T follicular helper cell (primary cell): Measurements from ENCODE around the gene POLR1C.
A peak's percentile ranks its signal among the peaks of the same experiment; 100 is the strongest.
"Not testable (repeated sequence)": the region's sequence is repeated elsewhere in the genome, so short reads cannot be mapped to it uniquely, and the experiment has no call there.

Experiments used
- DNase-seq: peaks from one replicate; pipeline ENCODE4 v3.0.0-alpha.2; 2020; ENCODE audit warnings: low read depth
- total RNA-seq, 2 experiments: gene quantifications; one replicate each; lab custom pipeline; 2026; lab: John Stamatoyannopoulos, UW

The POLR1C gene, protein sequence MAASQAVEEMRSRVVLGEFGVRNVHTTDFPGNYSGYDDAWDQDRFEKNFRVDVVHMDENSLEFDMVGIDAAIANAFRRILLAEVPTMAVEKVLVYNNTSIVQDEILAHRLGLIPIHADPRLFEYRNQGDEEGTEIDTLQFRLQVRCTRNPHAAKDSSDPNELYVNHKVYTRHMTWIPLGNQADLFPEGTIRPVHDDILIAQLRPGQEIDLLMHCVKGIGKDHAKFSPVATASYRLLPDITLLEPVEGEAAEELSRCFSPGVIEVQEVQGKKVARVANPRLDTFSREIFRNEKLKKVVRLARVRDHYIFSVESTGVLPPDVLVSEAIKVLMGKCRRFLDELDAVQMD
- 36.2 to 119 reads per million in 2 experiments for total RNA-seq

GRCh38 chr6:43516697-43517504 is at the start of gene POLR1C, which contains the start of gene YIPF3:
Gene POLR1C, plus strand, starts transcription at chr6:43517089. Its CDS starts 21 bp downstream, at chr6:43517110.
Gene YIPF3, minus strand, starts transcription at chr6:43516926. Its CDS starts 119 bp downstream, at chr6:43516807.
- peak; percentile 94 for DNase-seq

DNA sequence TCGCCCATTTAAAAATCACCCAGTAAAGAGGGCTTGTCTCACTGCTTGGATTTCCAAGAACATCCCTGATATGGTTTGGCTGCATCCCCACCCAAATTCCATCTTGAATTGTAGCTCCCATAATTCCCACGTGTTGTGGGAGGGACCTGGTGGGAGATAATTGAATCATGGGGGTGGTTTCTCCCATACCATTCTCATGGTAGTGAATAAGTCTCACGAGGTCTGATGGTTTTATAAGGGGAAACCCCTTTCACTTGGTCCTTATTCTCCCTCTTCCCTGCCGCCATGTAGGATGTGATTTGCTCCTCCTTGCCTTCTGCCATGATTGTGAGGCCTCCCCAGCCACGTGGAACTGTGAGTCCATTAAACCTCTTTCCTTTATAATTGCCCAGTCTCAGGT is 49.6 kb upstream of the POLR1C start:
- not testable (repeated sequence) for DNase-seq

DNA sequence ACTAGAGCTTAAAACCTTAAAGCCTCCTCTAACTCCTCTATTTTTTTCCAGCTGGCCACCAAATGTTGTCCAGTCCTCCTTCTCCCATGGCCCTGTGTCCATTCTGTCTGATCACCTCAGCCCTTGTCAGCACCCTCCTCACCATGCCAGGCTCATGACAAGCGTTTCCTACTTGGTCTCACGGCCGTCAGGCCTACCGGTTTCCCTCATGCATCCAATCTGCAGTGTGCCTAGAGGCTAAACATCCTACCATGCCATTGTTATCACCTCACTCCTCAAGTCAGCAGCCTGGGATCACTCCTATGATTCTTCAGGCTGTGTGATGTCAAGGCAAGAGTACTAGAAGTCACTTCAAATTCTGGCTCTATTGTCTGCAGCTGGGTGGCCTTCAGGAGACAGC is 49.1 kb upstream of the POLR1C start:
- DNase-seq: no peak

DNA sequence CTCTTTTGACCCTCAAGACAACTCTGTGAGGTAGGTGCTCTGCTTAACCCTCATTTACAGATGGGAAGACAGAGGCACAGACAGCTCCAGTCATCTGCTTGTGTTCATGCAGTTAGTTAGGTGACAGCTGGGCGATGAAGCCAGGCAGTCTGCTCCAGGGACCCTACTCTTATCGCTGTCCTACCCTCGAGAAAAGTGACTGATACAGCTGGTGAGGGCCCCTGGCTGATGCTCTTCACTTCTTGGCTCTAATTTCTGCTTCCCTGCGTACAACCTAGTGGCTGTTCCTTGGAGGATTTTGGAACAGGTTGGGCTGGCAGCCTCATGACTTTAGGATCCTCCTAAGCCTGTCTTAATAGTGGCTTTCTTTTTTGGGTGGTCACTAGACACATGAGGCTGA is 48.6 kb upstream of the POLR1C start:
- no peak for DNase-seq

GRCh38 chr6:43468748-43469681 is 47.9 kb upstream of the POLR1C start:
- no peak for DNase-seq

DNA sequence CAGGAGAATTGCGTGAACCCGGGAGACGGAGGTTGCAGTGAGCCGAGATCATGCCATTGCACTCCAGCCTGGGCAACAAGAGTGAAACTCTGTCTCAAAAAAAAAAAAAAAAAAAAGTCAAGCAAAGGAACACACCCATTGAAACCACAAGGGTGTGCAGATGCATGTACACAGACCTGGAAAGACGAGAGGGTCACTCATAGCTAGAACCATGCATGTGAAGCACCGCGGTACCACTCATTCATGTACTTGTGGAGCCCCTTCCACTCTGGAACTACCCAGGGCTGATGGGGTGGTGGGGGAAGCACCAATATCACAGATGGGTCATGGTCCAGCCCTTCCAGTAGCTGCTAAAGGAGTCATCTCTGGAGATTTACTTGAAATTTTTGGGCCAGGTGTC is 46.9 kb upstream of the POLR1C start:
- DNase-seq: no peak

- DNase-seq: no peak
Observed at GRCh38 chr6:43471399-43471798, 45.5 kb upstream of the POLR1C start.

- DNase-seq: no peak
Observed at GRCh38 chr6:43472515-43472914, 44.4 kb upstream of the POLR1C start.

DNA sequence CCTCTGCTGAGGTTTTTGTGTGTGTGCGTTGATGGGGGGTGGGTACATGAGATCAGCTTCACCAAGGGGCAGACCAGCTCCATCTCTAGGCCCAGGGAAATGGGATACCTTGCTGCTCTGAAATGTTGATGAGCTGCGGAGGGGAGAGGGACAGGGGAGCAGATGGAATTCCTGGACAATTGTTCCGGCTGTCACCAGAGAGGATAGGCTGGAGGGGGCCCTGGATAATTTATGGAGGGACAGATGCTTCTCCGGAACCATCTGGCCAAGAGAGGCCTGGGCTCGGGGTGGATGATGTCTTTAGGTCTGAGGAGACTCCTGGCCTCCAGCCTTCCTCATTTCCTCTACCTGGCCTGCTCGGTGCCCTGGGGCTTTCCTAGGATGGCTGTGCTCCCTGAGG is 41.4 kb upstream of the POLR1C start:
- no peak for DNase-seq

- DNase-seq: no peak
Observed at GRCh38 chr6:43476746-43477145, 40.1 kb upstream of the POLR1C start.

DNA sequence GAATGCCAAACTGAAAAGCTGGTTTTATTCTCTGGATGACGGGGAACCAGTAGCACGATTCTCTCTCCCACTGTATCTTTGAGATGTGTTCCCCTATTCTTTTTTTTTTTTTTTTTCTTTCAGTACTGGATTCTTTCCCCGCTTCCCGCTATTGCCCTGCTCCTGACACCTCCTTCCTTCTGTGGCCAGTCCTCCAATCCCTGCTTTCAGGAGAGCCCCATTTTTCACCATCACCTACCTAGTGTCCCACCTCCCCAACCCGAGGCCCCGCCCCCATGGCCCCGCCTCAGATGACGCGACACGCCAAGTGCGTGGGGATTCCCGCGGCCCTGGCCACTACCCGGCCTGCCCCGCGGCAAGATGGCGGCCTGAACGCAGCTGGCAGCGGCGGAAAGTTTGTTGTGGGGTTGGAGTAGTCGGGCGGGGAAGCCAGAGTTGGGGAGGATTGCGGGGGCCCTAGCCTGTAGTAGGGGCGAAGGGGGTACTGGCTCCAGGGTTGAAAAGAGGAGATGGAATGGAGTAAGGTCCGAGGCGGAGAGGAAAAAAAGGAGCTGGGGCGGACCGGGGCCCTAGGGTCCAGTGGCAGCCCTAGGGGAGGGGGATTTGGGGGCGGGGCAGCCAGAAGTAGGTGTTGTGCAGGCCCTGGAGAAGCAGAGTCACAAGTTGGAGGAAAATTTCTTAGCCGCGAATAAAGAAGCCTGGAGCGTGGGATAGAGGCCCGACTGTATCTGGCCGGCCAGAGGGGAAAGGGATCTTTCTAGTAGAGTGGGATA is 39.5 kb upstream of the POLR1C start, which contains the start of gene TJAP1:
TJAP1 (plus strand) TSS at position 336 of the 773 bp plus-strand sequence. CDS start 21,432 bp downstream, outside the sequence.
- peak; percentile 94 for DNase-seq

- no peak for DNase-seq
Observed at GRCh38 chr6:43478008-43478372, 38.9 kb upstream of the POLR1C start.

GRCh38 chr6:43481075-43481474 is 35.8 kb upstream of the POLR1C start:
- no peak for DNase-seq

GRCh38 chr6:43481591-43482236 is 35.2 kb upstream of the POLR1C start:
- no peak for DNase-seq

GRCh38 chr6:43488667-43489276 is 28.1 kb upstream of the POLR1C start:
- no peak for DNase-seq

GRCh38 chr6:43489277-43490072 is 27.4 kb upstream of the POLR1C start:
- DNase-seq: no peak

DNA sequence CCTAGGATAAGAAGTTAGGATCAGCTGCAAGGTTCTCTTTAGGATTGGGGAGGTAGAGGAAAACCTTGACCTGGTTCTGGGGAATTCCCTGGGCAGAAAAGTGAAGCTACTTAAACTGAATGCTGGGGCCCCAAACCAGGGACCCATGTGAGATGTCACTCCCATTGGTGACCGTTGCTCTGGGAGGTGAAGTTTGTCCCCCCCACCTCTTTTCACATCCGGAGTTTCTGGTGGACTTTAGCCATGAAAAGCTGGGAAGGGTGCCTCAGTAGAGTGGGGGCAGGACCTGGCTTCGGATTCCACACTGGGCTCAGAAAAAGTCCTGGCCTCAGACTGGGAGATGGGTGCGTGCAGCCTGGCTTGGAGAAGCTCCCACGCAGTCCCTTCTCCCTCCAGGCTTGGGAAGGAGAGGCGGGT is 26.4 kb upstream of the POLR1C start:
- no peak for DNase-seq

DNA sequence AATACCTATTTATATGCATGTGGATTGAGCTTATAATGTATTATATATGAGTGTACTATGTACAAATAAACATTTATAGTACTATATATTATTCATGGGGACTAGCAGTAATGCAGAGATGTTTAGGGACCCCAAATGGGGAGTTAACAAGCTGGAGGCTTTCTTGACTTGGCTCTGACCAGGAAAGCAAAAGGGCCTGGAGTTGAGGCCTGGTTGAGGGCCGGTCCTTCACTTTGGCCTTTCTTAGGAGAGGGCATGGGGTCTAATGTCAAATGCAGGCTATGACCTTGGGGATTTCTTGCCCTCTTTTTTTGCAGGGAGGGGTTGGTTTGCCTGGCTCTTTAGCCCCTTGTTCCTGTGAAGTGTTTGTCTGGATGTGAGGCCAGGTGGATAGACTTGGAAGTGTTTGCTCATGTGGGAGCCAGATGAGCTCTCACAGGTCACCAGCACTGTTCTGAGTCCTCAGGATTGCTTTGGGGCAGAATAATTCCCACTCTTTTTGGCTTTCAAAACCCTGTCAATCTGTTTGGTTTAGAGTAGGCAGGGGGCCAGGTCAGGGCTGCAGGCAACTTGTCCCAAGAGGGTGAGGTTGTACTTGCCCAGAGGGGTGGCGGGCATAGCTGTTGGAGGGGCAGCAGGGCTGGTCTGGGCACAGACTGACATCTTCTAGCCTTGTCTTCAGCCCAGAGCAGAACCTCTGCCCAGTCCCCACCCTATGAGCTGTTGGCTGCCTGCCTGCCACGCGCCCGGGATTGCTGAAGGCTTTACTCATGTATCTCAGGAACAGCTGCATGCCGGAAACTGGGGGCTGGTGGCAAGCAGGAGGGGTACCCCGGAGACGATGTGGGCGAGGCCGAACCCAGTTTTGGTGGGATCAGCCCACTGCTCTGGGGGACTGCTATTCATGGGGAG is 24.9 kb upstream of the POLR1C start:
- DNase-seq: no peak
